Measurements from ENCODE around the gene SMIM27.
"Not testable (repeated sequence)": the region's sequence is repeated elsewhere in the genome, so short reads cannot be mapped to it uniquely, and the experiment has no call there.

The SMIM27 gene

DNA sequence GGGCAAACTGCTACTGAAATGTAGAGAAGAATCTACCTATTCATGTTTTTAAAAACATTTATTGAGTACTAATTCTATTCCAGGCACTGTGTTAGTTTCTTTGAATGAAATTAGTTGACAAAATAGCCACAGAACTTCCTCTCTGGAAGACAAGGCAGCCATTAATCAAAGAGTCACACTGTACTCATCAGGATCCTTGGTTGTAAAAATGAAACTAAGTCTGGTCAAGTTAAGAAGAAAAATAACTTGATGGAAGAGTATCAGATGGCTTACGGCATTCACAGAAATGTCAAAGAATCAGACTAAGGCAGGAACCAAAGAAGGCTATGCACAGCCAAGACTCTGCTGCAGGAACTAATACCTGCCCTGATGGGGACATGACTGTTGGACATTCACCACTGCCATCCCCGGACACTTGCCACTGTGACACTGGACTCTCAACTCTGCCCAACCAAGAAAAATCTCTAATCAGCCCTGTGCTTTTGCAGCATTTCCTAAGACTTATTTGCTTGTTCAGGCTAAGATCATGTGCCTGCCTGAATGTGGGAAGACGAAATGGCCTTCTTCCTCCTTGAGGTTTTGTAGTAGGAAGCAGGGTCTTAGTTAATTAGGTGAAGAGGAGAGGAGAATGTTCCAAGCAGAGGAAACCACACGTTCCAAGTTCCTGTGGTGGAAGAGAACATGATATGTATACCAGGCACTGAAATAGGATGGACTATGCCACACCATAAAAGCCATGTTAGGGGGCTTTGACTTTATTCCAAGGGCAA, 44.2 kb downstream of the SMIM27 start:
- no peak for DNase-seq
- no peaks in the 10 kb centered on the region for H3K36me3 ChIP-seq (ENCODE audit: control insufficient read depth, insufficient read depth, low read length)
- H3K9me3 ChIP-seq (ENCODE audit: control insufficient read depth, low read length) = no peaks in the 10 kb centered on the region
- H3K27ac ChIP-seq (ENCODE audit: insufficient read depth, low read length, poor library complexity, severe bottlenecking) = no peak overlapping the region
- no peaks in the 10 kb centered on the region for H3K27me3 ChIP-seq (replicated peaks; ENCODE audit: control insufficient read depth, insufficient read depth, low read length, poor library complexity, severe bottlenecking)
- no peaks in the 10 kb centered on the region for H3K4me1 ChIP-seq (ENCODE audit: control insufficient read depth, insufficient read depth, low read length, poor library complexity, severe bottlenecking)
- no peak overlapping the region for H3K4me3 ChIP-seq (ENCODE audit: insufficient read depth, low read depth, low read length, poor library complexity, severe bottlenecking)

DNA sequence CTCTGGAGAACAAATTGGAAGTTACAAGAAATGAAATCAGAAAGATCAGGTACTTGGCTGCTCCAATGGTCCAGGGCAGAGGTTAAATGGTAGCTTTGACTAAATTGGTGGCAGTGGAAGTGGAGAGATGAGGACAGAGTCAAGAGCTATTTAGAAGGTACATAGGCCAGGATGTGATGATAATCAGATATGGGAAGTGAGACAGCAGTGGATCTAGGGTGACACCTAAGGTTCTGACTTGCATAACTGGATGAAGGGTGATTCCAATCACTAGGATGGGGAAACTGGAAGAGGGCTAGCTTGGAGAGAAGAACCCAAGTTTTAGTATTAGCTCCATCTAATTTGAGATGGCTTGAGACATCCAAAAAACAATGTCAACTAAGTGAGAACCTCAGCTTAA, 44.8 kb downstream of the SMIM27 start:
- no peaks in the 10 kb centered on the region for H3K36me3 ChIP-seq (ENCODE audit: control insufficient read depth, insufficient read depth, low read length)
- no peak for DNase-seq
- no peaks in the 10 kb centered on the region for H3K9me3 ChIP-seq (ENCODE audit: control insufficient read depth, low read length)
- H3K27ac ChIP-seq (ENCODE audit: insufficient read depth, low read length, poor library complexity, severe bottlenecking) = no peak overlapping the region
- H3K4me1 ChIP-seq (ENCODE audit: control insufficient read depth, insufficient read depth, low read length, poor library complexity, severe bottlenecking) = no peaks in the 10 kb centered on the region
- no peaks in the 10 kb centered on the region for H3K27me3 ChIP-seq (replicated peaks; ENCODE audit: control insufficient read depth, insufficient read depth, low read length, poor library complexity, severe bottlenecking)
- H3K4me3 ChIP-seq (ENCODE audit: insufficient read depth, low read depth, low read length, poor library complexity, severe bottlenecking) = no peak overlapping the region

DNA sequence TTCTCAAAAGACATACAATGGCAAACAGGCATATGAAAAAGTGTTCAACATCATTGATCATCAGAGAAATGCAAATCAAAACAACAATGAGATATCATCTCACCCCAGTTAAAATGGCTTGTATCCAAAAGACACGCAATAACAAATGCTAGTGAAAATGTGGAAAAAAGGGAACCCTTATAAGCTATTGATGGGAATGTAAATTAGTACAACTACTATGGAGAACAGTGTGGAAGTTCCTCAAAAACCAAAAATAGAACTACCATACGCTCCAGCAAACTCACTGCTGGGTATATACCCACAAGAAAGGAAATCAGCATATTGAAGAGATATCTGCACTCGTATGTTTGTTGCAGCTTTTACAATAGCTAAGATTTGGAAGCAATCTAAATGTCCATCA, 46.9 kb downstream of the SMIM27 start:
- DNase-seq; H3K27ac ChIP-seq (ENCODE audit: insufficient read depth, low read length, poor library complexity, severe bottlenecking); H3K9me3 ChIP-seq (ENCODE audit: control insufficient read depth, low read length); H3K27me3 ChIP-seq (replicated peaks; ENCODE audit: control insufficient read depth, insufficient read depth, low read length, poor library complexity, severe bottlenecking); H3K36me3 ChIP-seq (ENCODE audit: control insufficient read depth, insufficient read depth, low read length); H3K4me3 ChIP-seq (ENCODE audit: insufficient read depth, low read depth, low read length, poor library complexity, severe bottlenecking); H3K4me1 ChIP-seq (ENCODE audit: control insufficient read depth, insufficient read depth, low read length, poor library complexity, severe bottlenecking): not testable (repeated sequence)
